Loucy (cell line): Measurements from ENCODE around the gene INTS1.

Experiments used
- H2AFZ ChIP-seq: fragments of 200-600 bp; sonication (generic); 2 replicates; pipeline ENCODE4 v1.6.0; 2016; ENCODE audit warnings: antibody characterized with exemption, mild to moderate bottlenecking, low read length, moderate library complexity
- H3F3A ChIP-seq: fragments of 200-600 bp; 2 replicates; pipeline ENCODE4 v1.6.0; 2016; ENCODE audit warnings: antibody characterized with exemption, low read depth, mild to moderate bottlenecking
- H3K27me3 ChIP-seq: fragments of 200-600 bp; sonication (generic); 2 replicates; pipeline ENCODE4 v1.6.1; 2014; ENCODE audit warnings: low read length, mild to moderate bottlenecking; ENCODE audit not compliant: insufficient read depth, poor library complexity, severe bottlenecking
- H3K36me3 ChIP-seq: fragments of 200-600 bp; sonication (generic); 2 replicates; pipeline ENCODE4 v1.6.1; 2016; ENCODE audit warnings: low read length; ENCODE audit not compliant: insufficient read depth
- H3K4me1 ChIP-seq: fragments of 200-600 bp; sonication (generic); 2 replicates; pipeline ENCODE4 v1.5.1; 2014; ENCODE audit warnings: low read length, mild to moderate bottlenecking; ENCODE audit not compliant: insufficient read depth, poor library complexity, severe bottlenecking
- H3K4me2 ChIP-seq: fragments of 200-600 bp; sonication (generic); 2 replicates; pipeline ENCODE4 v1.6.0; 2014; ENCODE audit warnings: antibody characterized with exemption, low read length, low read depth, mild to moderate bottlenecking; ENCODE audit not compliant: poor library complexity, severe bottlenecking
- H3K4me3 ChIP-seq: fragments of 200-600 bp; sonication (generic); 2 replicates; pipeline ENCODE4 v1.5.1; 2014; ENCODE audit warnings: low read length, mild to moderate bottlenecking, mixed read lengths; ENCODE audit not compliant: poor library complexity, severe bottlenecking
- H3K79me2 ChIP-seq: fragments of 200-600 bp; sonication (generic); 2 replicates; pipeline ENCODE4 v1.6.1; 2014; ENCODE audit warnings: low read length; ENCODE audit not compliant: insufficient read depth
- H3K9ac ChIP-seq: fragments of 200-600 bp; sonication (generic); 2 replicates; pipeline ENCODE4 v1.6.0; 2014; ENCODE audit warnings: mild to moderate bottlenecking, low read depth, low read length, moderate library complexity; ENCODE audit not compliant: poor library complexity, severe bottlenecking
- H3K9me2 ChIP-seq: fragments of 200-600 bp; sonication (generic); replicated peaks from 2 replicates; pipeline ENCODE4 v1.6.1; 2016; ENCODE audit warnings: low read depth, low read length, mixed read lengths
- H3K9me3 ChIP-seq: fragments of 200-600 bp; sonication (generic); 2 replicates; pipeline ENCODE4 v1.6.1; 2014; ENCODE audit warnings: mild to moderate bottlenecking, antibody characterized with exemption, low read length, low read depth; ENCODE audit not compliant: insufficient read depth
- H4K20me1 ChIP-seq: fragments of 200-600 bp; sonication (generic); 2 replicates; pipeline ENCODE4 v1.6.0; 2014; ENCODE audit warnings: antibody characterized with exemption, low read length, mild to moderate bottlenecking; ENCODE audit not compliant: insufficient read depth, poor library complexity, severe bottlenecking
- CTCF ChIP-seq: fragments of 200-600 bp; sonication (generic); conservative IDR thresholded peaks from 2 replicates; pipeline ENCODE4 v1.5.1; 2014; ENCODE audit warnings: mild to moderate bottlenecking, antibody characterized with exemption, low read length
- EZH2phosphoT487 ChIP-seq: fragments of 200-600 bp; IDR thresholded peaks from 2 replicates; pipeline ENCODE4 v1.6.1; 2018; ENCODE audit warnings: antibody characterized with exemption, mild to moderate bottlenecking, moderate library complexity, borderline replicate concordance

Gene INTS1

DNA sequence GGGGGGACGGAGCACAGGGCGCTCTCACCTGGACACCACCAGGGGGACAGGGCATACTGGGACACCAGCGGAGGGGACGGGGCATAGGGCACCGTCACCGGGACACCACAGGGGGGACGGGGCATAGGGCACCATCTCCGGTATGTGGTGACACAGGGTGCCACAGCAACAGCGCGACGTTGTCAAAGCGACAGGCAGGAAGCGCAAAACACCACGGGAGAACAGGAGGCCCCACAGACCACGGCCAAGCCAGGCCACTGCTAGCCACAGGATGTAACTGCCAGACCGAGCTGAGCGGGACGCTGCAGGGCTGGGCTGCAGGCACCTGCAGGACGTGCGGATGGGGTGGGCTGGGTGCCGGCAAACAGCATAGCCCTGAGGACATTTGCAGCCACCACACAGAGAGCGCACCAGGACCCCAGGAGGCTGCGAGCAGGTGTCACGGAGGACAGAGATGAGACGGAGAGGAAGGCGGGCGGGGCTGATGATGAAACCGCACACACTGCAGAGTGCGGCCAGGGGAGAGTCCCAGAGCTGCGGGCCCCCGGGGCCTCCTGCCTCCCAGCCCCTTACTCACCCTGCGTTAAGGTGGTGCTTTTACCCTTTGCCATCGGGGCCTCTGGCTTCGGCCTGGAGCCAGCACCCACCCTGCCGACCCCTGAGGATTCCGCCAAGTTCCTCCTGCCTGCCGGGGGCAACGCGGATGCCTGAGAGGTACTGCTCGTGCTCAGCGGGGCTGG, 62.4 kb downstream of the INTS1 start:
- no peak for TF ChIP-seq EZH2phosphoT487
- no peak for TF ChIP-seq CTCF
- no peaks in the 10 kb centered on the region for H3K9me3 ChIP-seq
- no peak overlapping the region for H2AFZ ChIP-seq
- H3K27me3 ChIP-seq, result no peaks in the 10 kb centered on the region
- H3K9me2 ChIP-seq, result no peaks in the 10 kb centered on the region
- no peaks in the 10 kb centered on the region for H3K36me3 ChIP-seq
- no peaks in the 10 kb centered on the region for H3F3A ChIP-seq
- H3K4me3 ChIP-seq, result no peak overlapping the region
- no peak overlapping the region for H3K4me2 ChIP-seq
- no peaks in the 10 kb centered on the region for H3K4me1 ChIP-seq
- H3K9ac ChIP-seq, result no peak overlapping the region
- H3K79me2 ChIP-seq, result no peaks in the 10 kb centered on the region
- no peaks in the 10 kb centered on the region for H4K20me1 ChIP-seq

DNA sequence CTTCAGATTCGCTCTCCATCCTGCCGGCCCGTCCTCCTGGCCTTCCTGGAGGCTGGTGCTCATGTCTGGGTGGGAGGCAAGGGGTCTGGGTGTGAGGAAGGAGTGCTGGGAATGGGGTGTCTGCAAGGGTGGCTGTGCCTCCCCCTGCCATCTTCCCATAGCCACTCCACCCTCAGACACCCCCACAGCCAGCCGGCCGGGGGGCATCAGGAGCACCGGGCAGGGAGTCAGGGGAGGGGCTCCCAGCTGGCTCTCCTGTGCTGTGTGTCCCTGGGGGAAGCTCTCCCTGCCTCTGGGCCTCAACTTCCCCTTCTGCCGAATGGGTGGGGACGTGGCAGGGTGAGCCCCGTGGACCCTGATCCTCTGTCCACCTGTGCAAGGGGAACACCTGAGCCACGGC, 63.6 kb downstream of the INTS1 start:
- Histone ChIP-seq H4K20me1 (no peaks in the 10 kb centered on the region), H3K79me2 (no peaks in the 10 kb centered on the region), H2AFZ (no peak overlapping the region), H3K36me3 (no peaks in the 10 kb centered on the region), H3K9me2 (no peaks in the 10 kb centered on the region), H3K9ac (no peak overlapping the region), H3F3A (no peaks in the 10 kb centered on the region), H3K4me1 (no peaks in the 10 kb centered on the region), H3K4me3 (no peak overlapping the region), H3K4me2 (no peak overlapping the region), H3K9me3 (no peaks in the 10 kb centered on the region), H3K27me3 (no peaks in the 10 kb centered on the region)
- TF ChIP-seq CTCF (no peak), EZH2phosphoT487 (no peak)

DNA sequence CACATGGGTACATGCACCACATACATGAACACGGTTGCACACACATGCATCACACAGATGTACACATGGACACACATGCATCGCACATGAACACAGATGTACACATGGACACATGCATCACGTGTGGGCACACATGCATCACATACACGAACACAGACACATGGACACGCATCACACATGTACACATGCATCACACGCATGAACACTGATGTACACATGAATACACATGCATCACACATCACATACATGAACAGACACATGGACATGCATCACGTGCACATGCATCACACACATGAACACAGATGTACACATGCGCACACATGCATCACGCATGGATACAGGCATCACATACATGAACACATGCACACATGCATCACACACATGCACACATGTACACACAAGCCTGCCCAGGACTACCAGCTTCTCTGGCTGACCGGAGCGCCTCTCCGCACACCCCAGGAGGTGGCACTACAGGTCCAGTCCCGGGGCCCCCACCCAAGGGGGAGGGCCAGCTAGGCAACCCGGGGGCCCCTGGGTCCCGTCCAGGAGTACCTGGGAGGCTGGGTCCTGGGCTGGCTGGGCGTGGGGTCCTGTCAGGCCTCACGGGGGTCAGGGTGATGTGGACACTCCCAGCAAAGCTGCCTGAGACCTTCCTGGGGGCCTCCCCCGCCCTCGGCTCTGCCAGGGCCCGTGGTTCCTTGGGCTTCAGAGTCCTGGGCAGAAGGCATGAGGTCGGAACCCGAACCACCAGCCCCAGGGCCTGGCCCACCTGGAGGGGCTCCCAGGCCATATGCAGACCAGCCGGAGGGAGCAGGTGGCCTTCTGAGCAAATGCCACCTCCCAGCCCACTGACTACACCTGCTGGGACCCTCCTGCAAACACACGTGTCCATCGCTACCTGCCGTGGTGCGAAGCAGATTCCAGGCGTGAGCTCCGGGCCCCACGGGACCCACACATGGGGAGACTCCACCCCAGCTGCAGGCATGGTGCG, 64.5 kb downstream of the INTS1 start:
- Histone ChIP-seq H3K4me1 (no peaks in the 10 kb centered on the region), H3K27me3 (no peaks in the 10 kb centered on the region), H4K20me1 (no peaks in the 10 kb centered on the region), H3K36me3 (no peaks in the 10 kb centered on the region), H3K4me2 (no peak overlapping the region), H3K9me3 (no peaks in the 10 kb centered on the region), H3F3A (no peaks in the 10 kb centered on the region), H3K9me2 (no peaks in the 10 kb centered on the region), H3K4me3 (no peak overlapping the region), H3K79me2 (no peaks in the 10 kb centered on the region), H2AFZ (no peak overlapping the region), H3K9ac (no peak overlapping the region)
- TF ChIP-seq EZH2phosphoT487, result no peak
- TF ChIP-seq CTCF, result peak; percentile 35; the same call in 1 of the 2 replicates
